WTC11 (cell line): Measurements from ENCODE around the gene PAPLN. TPM values are rescaled to one million over a fixed set of nuclear protein-coding genes. Genes with fewer than 3 reads are reported as not detected.

Experiments
- ATAC-seq: fragments of 200-7000 bp; cut with Tn5 transposase; 2 replicates; pipeline ENCODE4 v1.10.0; 2021; ENCODE audit warnings: mild to moderate bottlenecking, moderate library complexity
- CTCF ChIA-PET: fragments of 300-600 bp; sonication (Branson Sonifier 250); formaldehyde crosslinking; loops from one replicate; lab custom pipeline; 2021; ENCODE audit warnings: antibody characterized with exemption; lab: Charles Lee
- POLR2A ChIA-PET: fragments of 350-600 bp; sonication (Branson Sonifier 250); formaldehyde crosslinking; loops from one replicate; lab custom pipeline; 2021; ENCODE audit warnings: antibody characterized with exemption; lab: Charles Lee
- DNase-seq: peaks from one replicate; pipeline ENCODE4 v3.0.0; 2021; ENCODE audit warnings: low spot score
- H3K27ac Mint-ChIP-seq: 2 replicates; pipeline ENCODE4 v1.8.0; 2021; ENCODE audit warnings: mixed read lengths
- H3K27me3 Mint-ChIP-seq: 2 replicates; pipeline ENCODE4 v1.8.0; 2021; ENCODE audit warnings: low read depth, mild to moderate bottlenecking, moderate library complexity, mixed read lengths
- H3K36me3 Mint-ChIP-seq: 2 replicates; pipeline ENCODE4 v1.8.0; 2021; ENCODE audit warnings: mixed read lengths
- H3K4me1 Mint-ChIP-seq: 2 replicates; pipeline ENCODE4 v1.8.0; 2022; ENCODE audit warnings: mixed read lengths
- H3K4me3 Mint-ChIP-seq: 2 replicates; pipeline ENCODE4 v1.8.0; 2021; ENCODE audit warnings: mild to moderate bottlenecking, moderate library complexity, mixed read lengths
- H3K9me3 Mint-ChIP-seq: 2 replicates; pipeline ENCODE4 v1.8.0; 2021; ENCODE audit warnings: mixed read lengths
- ATF1 ChIP-seq: sonication (generic); formaldehyde crosslinking; IDR thresholded peaks from 2 replicates; pipeline ENCODE4 v1.8.1; 2023; ENCODE audit warnings: mild to moderate bottlenecking, moderate library complexity, missing genetic modification reagents
- EMX1 ChIP-seq: fragments of 250-450 bp; sonication (Bioruptor Pico); IDR thresholded peaks from 2 replicates; pipeline ENCODE4 v1.8.0; 2021; ENCODE audit warnings: mild to moderate bottlenecking
- FOXK1 ChIP-seq: sonication (generic); formaldehyde crosslinking; IDR thresholded peaks from 2 replicates; pipeline ENCODE4 v1.8.0; 2022; ENCODE audit warnings: mild to moderate bottlenecking, moderate library complexity, missing genetic modification reagents
- FOXP1 ChIP-seq: sonication (generic); formaldehyde crosslinking; IDR thresholded peaks from 2 replicates; pipeline ENCODE4 v1.8.0; 2022; ENCODE audit warnings: missing genetic modification reagents, mild to moderate bottlenecking, moderate library complexity, borderline replicate concordance
- GABPB1 ChIP-seq: sonication (generic); formaldehyde crosslinking; IDR thresholded peaks from 2 replicates; pipeline ENCODE4 v1.8.1; 2023; ENCODE audit warnings: mild to moderate bottlenecking, missing genetic modification reagents
- GRHL2 ChIP-seq: fragments of 250-450 bp; sonication (Bioruptor Pico); IDR thresholded peaks from 2 replicates; pipeline ENCODE4 v1.8.0; 2022; ENCODE audit warnings: mild to moderate bottlenecking, moderate library complexity; ENCODE audit not compliant: insufficient replicate concordance, severe bottlenecking
- KAT7 ChIP-seq: sonication (generic); formaldehyde crosslinking; IDR thresholded peaks from 2 replicates; pipeline ENCODE4 v1.8.1; 2023; ENCODE audit warnings: missing genetic modification reagents, mild to moderate bottlenecking, borderline replicate concordance
- NFATC4 ChIP-seq: fragments of 250-450 bp; sonication (Bioruptor Pico); IDR thresholded peaks from 2 replicates; pipeline ENCODE4 v1.9.0; 2021; ENCODE audit warnings: mild to moderate bottlenecking
- NFYB ChIP-seq: sonication (generic); formaldehyde crosslinking; conservative IDR thresholded peaks from 2 replicates; pipeline ENCODE4 v1.8.0; 2022; ENCODE audit warnings: low read depth, missing genetic modification reagents
- NR1H2 ChIP-seq: sonication (generic); formaldehyde crosslinking; IDR thresholded peaks from 2 replicates; pipeline ENCODE4 v1.9.0; 2021; ENCODE audit warnings: mild to moderate bottlenecking, moderate library complexity, missing genetic modification reagents
- SOX15 ChIP-seq: fragments of 250-450 bp; sonication (Bioruptor Pico); IDR thresholded peaks from 2 replicates; pipeline ENCODE4 v1.9.0; 2021; ENCODE audit warnings: mild to moderate bottlenecking
- TCF7 ChIP-seq: sonication (generic); formaldehyde crosslinking; IDR thresholded peaks from 2 replicates; pipeline ENCODE4 v1.8.0; 2022; ENCODE audit warnings: mild to moderate bottlenecking, low read depth, missing genetic modification reagents, moderate library complexity
- TEAD4 ChIP-seq: sonication (generic); formaldehyde crosslinking; IDR thresholded peaks from 2 replicates; pipeline ENCODE4 v1.8.0; 2022; ENCODE audit warnings: mild to moderate bottlenecking, missing genetic modification reagents
- ZNF121 ChIP-seq: sonication (generic); formaldehyde crosslinking; IDR thresholded peaks from 2 replicates; pipeline ENCODE4 v1.8.0; 2023; ENCODE audit warnings: missing genetic modification reagents
- ZNF317 ChIP-seq: sonication (generic); formaldehyde crosslinking; IDR thresholded peaks from 2 replicates; pipeline ENCODE4 v1.8.1; 2023; ENCODE audit warnings: low read depth, mild to moderate bottlenecking, moderate library complexity, missing genetic modification reagents, borderline replicate concordance
- ZNF396 ChIP-seq: fragments of 250-450 bp; sonication (Bioruptor Pico); IDR thresholded peaks from 2 replicates; pipeline ENCODE4 v1.8.0; 2021; ENCODE audit warnings: mild to moderate bottlenecking, moderate library complexity, borderline replicate concordance
- total RNA-seq: library from RNA; stranded (reverse); gene quantifications from 3 replicates; pipeline ENCODE4 v1.2.3, GENCODE V29; 2021
- TF ChIP-seq, protein P1 (sequence below): fragments of 250-450 bp; sonication (Bioruptor Pico); IDR thresholded peaks from 2 replicates; pipeline ENCODE4 v1.9.0; 2021; ENCODE audit warnings: moderate library complexity, mild to moderate bottlenecking, inconsistent platforms, borderline replicate concordance
- TF ChIP-seq, protein P2 (sequence below): sonication (generic); formaldehyde crosslinking; IDR thresholded peaks from 2 replicates; pipeline ENCODE4 v1.8.1; 2023; ENCODE audit warnings: mild to moderate bottlenecking, missing genetic modification reagents, borderline replicate concordance
- TF ChIP-seq, protein P3 (sequence below): sonication (generic); formaldehyde crosslinking; IDR thresholded peaks from 2 replicates; pipeline ENCODE4 v1.8.0; 2023; ENCODE audit warnings: missing genetic modification reagents
- TF ChIP-seq, protein P4 (sequence below): sonication (generic); formaldehyde crosslinking; IDR thresholded peaks from 2 replicates; pipeline ENCODE4 v1.8.0; 2022; ENCODE audit warnings: missing genetic modification reagents

The PAPLN gene
- total RNA-seq, 1 experiment from 2014 or later, result 9.3 TPM

DNA sequence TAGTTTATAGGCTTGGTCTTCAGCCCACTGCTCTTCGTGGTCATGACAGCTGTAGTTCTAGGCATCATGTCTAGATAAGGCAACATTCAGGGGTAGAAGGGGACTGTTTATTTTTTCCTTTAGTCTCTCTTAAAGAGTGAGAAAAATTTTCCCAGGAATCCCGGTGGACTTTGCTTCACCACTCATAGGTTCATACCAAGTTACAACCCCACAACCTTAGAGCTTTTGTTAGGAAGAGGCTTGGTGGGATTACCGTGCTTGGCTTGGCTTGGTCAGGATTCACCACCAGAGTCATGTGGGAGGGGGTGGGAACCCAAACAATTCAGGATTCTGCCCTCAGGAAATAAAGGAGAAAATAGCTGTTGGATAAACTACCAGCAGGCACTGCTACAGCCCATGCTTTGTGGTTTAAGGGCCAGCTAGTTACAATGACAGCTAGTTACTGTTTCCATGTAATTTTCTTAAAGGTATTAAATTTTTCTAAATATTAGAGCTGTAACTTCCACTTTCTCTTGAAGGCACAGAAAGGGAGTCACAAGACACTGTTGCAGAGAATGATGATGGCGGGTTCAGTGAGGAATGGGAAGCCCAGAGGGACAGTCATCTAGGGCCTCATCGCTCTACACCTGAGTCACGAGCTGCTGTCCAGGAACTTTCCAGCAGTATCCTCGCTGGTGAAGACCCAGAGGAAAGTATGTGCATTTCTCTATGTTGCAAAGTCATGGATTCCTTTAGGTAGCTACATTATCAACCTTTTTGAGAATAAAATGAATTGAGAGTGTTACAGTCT lies 25.9 kb upstream of the PAPLN start:
- Mint-ChIP-seq H3K27me3 (no peaks in the 10 kb centered on the region), H3K27ac (no peak overlapping the region), H3K4me3 (no peak overlapping the region), H3K9me3 (peaks cover 4% of the 10 kb centered on the region), H3K36me3 (peaks cover 43% of the 10 kb centered on the region), H3K4me1 (no peaks in the 10 kb centered on the region)
- ATAC-seq (no peak), DNase-seq (no peak)
- CTCF ChIA-PET, result interaction anchor here (1.1 to 1.3 kb wide), 3 partner anchors 21 to 84 kb away, joined by 4 to 5 read pairs (median 4); no protein-coding TSS in a partner anchor
- POLR2A ChIA-PET, result interaction anchor here (0.6 kb wide), 1 partner anchor 260 kb away, joined by 3 read pairs; no protein-coding TSS in a partner anchor
- TF ChIP-seq EMX1 (CRISPR knock-in tag), result no peak
- TF ChIP-seq FOXP1, result no peak
- TF ChIP-seq, protein P1, sequence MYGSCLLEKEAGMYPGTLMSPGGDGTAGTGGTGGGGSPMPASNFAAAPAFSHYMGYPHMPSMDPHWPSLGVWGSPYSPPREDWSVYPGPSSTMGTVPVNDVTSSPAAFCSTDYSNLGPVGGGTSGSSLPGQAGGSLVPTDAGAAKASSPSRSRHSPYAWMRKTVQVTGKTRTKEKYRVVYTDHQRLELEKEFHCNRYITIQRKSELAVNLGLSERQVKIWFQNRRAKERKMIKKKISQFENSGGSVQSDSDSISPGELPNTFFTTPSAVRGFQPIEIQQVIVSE (CRISPR knock-in tag), result no peak
- TF ChIP-seq TEAD4, result no peak
- TF ChIP-seq GABPB1 (CRISPR knock-in tag), result no peak
- TF ChIP-seq, protein P2, sequence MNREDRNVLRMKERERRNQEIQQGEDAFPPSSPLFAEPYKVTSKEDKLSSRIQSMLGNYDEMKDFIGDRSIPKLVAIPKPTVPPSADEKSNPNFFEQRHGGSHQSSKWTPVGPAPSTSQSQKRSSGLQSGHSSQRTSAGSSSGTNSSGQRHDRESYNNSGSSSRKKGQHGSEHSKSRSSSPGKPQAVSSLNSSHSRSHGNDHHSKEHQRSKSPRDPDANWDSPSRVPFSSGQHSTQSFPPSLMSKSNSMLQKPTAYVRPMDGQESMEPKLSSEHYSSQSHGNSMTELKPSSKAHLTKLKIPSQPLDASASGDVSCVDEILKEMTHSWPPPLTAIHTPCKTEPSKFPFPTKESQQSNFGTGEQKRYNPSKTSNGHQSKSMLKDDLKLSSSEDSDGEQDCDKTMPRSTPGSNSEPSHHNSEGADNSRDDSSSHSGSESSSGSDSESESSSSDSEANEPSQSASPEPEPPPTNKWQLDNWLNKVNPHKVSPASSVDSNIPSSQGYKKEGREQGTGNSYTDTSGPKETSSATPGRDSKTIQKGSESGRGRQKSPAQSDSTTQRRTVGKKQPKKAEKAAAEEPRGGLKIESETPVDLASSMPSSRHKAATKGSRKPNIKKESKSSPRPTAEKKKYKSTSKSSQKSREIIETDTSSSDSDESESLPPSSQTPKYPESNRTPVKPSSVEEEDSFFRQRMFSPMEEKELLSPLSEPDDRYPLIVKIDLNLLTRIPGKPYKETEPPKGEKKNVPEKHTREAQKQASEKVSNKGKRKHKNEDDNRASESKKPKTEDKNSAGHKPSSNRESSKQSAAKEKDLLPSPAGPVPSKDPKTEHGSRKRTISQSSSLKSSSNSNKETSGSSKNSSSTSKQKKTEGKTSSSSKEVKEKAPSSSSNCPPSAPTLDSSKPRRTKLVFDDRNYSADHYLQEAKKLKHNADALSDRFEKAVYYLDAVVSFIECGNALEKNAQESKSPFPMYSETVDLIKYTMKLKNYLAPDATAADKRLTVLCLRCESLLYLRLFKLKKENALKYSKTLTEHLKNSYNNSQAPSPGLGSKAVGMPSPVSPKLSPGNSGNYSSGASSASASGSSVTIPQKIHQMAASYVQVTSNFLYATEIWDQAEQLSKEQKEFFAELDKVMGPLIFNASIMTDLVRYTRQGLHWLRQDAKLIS (CRISPR knock-in tag), result no peak
- TF ChIP-seq, protein P3, sequence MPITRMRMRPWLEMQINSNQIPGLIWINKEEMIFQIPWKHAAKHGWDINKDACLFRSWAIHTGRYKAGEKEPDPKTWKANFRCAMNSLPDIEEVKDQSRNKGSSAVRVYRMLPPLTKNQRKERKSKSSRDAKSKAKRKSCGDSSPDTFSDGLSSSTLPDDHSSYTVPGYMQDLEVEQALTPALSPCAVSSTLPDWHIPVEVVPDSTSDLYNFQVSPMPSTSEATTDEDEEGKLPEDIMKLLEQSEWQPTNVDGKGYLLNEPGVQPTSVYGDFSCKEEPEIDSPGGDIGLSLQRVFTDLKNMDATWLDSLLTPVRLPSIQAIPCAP (CRISPR knock-in tag), result no peak
- no peak for TF ChIP-seq FOXK1 (CRISPR knock-in tag)
- TF ChIP-seq ZNF396 (CRISPR knock-in tag), result no peak
- TF ChIP-seq ATF1 (CRISPR knock-in tag), result no peak

DNA sequence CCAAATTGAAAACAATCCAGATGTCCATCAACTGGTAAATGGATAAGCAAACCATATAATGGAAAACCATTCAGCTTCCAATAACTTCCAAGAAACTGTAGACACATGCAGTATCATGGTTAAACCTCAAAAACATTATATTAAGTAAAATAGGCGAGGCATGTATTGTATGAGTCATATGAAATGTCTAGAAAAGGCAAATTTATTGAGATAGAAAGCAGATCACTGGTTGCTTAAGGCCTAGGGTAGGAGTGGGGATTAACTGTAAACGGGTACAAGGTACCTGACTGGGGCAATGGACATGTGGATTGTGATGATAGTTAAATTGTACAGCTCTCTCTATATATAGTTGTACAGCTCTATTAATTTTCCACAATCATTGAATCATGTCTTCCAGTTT lies 21.3 kb upstream of the PAPLN start:
- no peak overlapping the region for H3K27ac Mint-ChIP-seq
- H3K4me1 Mint-ChIP-seq, result no peaks in the 10 kb centered on the region
- DNase-seq, result no peak
- CTCF ChIA-PET, result interaction anchor here (1.1 kb wide), 1 partner anchor 16 kb away, joined by 6 read pairs; no protein-coding TSS in a partner anchor
- POLR2A ChIA-PET, result interaction anchor here (1.2 kb wide), 1 partner anchor 20 kb away, joined by 3 read pairs; no protein-coding TSS in a partner anchor
- H3K36me3 Mint-ChIP-seq, result peaks cover 47% of the 10 kb centered on the region
- H3K27me3 Mint-ChIP-seq, result no peaks in the 10 kb centered on the region
- no peak overlapping the region for H3K4me3 Mint-ChIP-seq
- ATAC-seq, result no peak
- H3K9me3 Mint-ChIP-seq, result no peaks in the 10 kb centered on the region
- TF ChIP-seq, protein P4, sequence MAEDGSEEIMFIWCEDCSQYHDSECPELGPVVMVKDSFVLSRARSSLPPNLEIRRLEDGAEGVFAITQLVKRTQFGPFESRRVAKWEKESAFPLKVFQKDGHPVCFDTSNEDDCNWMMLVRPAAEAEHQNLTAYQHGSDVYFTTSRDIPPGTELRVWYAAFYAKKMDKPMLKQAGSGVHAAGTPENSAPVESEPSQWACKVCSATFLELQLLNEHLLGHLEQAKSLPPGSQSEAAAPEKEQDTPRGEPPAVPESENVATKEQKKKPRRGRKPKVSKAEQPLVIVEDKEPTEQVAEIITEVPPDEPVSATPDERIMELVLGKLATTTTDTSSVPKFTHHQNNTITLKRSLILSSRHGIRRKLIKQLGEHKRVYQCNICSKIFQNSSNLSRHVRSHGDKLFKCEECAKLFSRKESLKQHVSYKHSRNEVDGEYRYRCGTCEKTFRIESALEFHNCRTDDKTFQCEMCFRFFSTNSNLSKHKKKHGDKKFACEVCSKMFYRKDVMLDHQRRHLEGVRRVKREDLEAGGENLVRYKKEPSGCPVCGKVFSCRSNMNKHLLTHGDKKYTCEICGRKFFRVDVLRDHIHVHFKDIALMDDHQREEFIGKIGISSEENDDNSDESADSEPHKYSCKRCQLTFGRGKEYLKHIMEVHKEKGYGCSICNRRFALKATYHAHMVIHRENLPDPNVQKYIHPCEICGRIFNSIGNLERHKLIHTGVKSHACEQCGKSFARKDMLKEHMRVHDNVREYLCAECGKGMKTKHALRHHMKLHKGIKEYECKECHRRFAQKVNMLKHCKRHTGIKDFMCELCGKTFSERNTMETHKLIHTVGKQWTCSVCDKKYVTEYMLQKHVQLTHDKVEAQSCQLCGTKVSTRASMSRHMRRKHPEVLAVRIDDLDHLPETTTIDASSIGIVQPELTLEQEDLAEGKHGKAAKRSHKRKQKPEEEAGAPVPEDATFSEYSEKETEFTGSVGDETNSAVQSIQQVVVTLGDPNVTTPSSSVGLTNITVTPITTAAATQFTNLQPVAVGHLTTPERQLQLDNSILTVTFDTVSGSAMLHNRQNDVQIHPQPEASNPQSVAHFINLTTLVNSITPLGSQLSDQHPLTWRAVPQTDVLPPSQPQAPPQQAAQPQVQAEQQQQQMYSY, result no peak
- TF ChIP-seq NR1H2 (CRISPR knock-in tag) (no peak), TCF7 (CRISPR knock-in tag) (no peak), GRHL2 (CRISPR knock-in tag) (no peak), ZNF396 (CRISPR knock-in tag) (no peak), ZNF317 (no peak), KAT7 (no peak), GABPB1 (CRISPR knock-in tag) (no peak), NFATC4 (no peak), FOXP1 (no peak), SOX15 (no peak), ZNF121 (no peak), NFYB (CRISPR knock-in tag) (no peak)
